ENCODE results near the gene FBXW11. TPM values are rescaled to one million over a fixed set of nuclear protein-coding genes. Genes with fewer than 3 reads are reported as not detected.

Gene FBXW11
- polyA plus RNA-seq, 1 donor (not counting 4 experiments of a cell fraction or from before 2014, with no cell fraction given), result 48.4 TPM

- Histone ChIP-seq H4K20me1 (ENCODE audit: control insufficient read depth, extremely low read depth, insufficient read depth, low read length) (no peaks in the 10 kb centered on the region), H3K36me3 (ENCODE audit: control insufficient read depth in 2 of 2, extremely low read depth in 1 of 2, insufficient read depth in 2 of 2, low read length in 2 of 2) (no peaks in the 10 kb centered on the region), H3K4me3 (ENCODE audit: control insufficient read depth in 2 of 3, extremely low read depth in 1 of 3, insufficient read depth in 2 of 3, low read depth in 1 of 3, low read length in 3 of 3) (no peak overlapping the region), H3K4me2 (ENCODE audit: control insufficient read depth, extremely low read depth, insufficient read depth, low read depth, low read length) (no peak overlapping the region), H3K27ac (ENCODE audit: control insufficient read depth, insufficient read depth, low read length) (no peak overlapping the region), H3K9me1 (ENCODE audit: control insufficient read depth, extremely low read depth, insufficient read depth, low read length) (no peaks in the 10 kb centered on the region), H3K27me3 (ENCODE audit: control insufficient read depth, extremely low read depth, insufficient read depth, low read length) (no peaks in the 10 kb centered on the region), H3K9ac (ENCODE audit: control insufficient read depth, extremely low read depth, insufficient read depth, low read length) (no peak overlapping the region), H2AFZ (ENCODE audit: control insufficient read depth, low read length) (no peak overlapping the region), H3K79me2 (ENCODE audit: control insufficient read depth, insufficient read depth, low read length) (no peaks in the 10 kb centered on the region), H3K4me1 (ENCODE audit: control insufficient read depth, extremely low read depth, insufficient read depth, low read length) (peaks cover 9% of the 10 kb centered on the region), H3K9me3 (ENCODE audit: control insufficient read depth, low read depth, low read length) (no peaks in the 10 kb centered on the region)
- FAIRE-seq (no peak), DNase-seq (ENCODE audit: low read depth, low spot score) (no peak)
- dilution Hi-C loops (cut with MboI; ENCODE audit: extremely low pct_ligation_motif_present, low sequenced_read_pairs), result no loop called here
- TF ChIP-seq CTCF (optimal IDR thresholded peaks at IDR 0.05 in 1 of 3, IDR thresholded peaks at IDR 0.05 in 1 of 3, conservative IDR thresholded peaks at IDR 0.05 in 1 of 3; ENCODE audit: extremely low read depth in 1 of 3, insufficient read depth in 2 of 3, low read length in 3 of 3), result no peak
- TF ChIP-seq EZH2 (IDR thresholded peaks at IDR 0.05; ENCODE audit: low read length), result no peak
Measured at GRCh38 chr5:171839112-171839511, 167.3 kb downstream of the FBXW11 start.

GRCh38 chr5:171838066-171838465 lies 168.4 kb downstream of the FBXW11 start:
- H4K20me1 ChIP-seq (ENCODE audit: control insufficient read depth, extremely low read depth, insufficient read depth, low read length), result no peaks in the 10 kb centered on the region
- H3K4me3 ChIP-seq (ENCODE audit: control insufficient read depth in 2 of 3, extremely low read depth in 1 of 3, insufficient read depth in 2 of 3, low read depth in 1 of 3, low read length in 3 of 3), result no peak overlapping the region
- DNase-seq (ENCODE audit: low read depth, low spot score), result no peak
- H3K79me2 ChIP-seq (ENCODE audit: control insufficient read depth, insufficient read depth, low read length), result no peaks in the 10 kb centered on the region
- no peak overlapping the region for H3K27ac ChIP-seq (ENCODE audit: control insufficient read depth, insufficient read depth, low read length)
- no peak for FAIRE-seq
- no peaks in the 10 kb centered on the region for H3K9me3 ChIP-seq (ENCODE audit: control insufficient read depth, low read depth, low read length)
- no peak overlapping the region for H3K4me2 ChIP-seq (ENCODE audit: control insufficient read depth, extremely low read depth, insufficient read depth, low read depth, low read length)
- TF ChIP-seq CTCF (optimal IDR thresholded peaks at IDR 0.05 in 1 of 3, IDR thresholded peaks at IDR 0.05 in 1 of 3, conservative IDR thresholded peaks at IDR 0.05 in 1 of 3; ENCODE audit: extremely low read depth in 1 of 3, insufficient read depth in 2 of 3, low read length in 3 of 3), result no peak
- TF ChIP-seq EZH2 (IDR thresholded peaks at IDR 0.05; ENCODE audit: low read length), result no peak
- no peaks in the 10 kb centered on the region for H3K9me1 ChIP-seq (ENCODE audit: control insufficient read depth, extremely low read depth, insufficient read depth, low read length)
- H3K27me3 ChIP-seq (ENCODE audit: control insufficient read depth, extremely low read depth, insufficient read depth, low read length), result no peaks in the 10 kb centered on the region
- H3K9ac ChIP-seq (ENCODE audit: control insufficient read depth, extremely low read depth, insufficient read depth, low read length), result no peak overlapping the region
- dilution Hi-C loops (cut with MboI; ENCODE audit: extremely low pct_ligation_motif_present, low sequenced_read_pairs), result no loop called here
- H3K4me1 ChIP-seq (ENCODE audit: control insufficient read depth, extremely low read depth, insufficient read depth, low read length), result peaks cover 9% of the 10 kb centered on the region
- no peak overlapping the region for H2AFZ ChIP-seq (ENCODE audit: control insufficient read depth, low read length)
- no peaks in the 10 kb centered on the region for H3K36me3 ChIP-seq (ENCODE audit: control insufficient read depth in 2 of 2, extremely low read depth in 1 of 2, insufficient read depth in 2 of 2, low read length in 2 of 2)

Measured in keratinocyte (primary cell).